Tibial nerve (tissue), 3 donors: ENCODE results near the gene DTNB.

Experiments used
- POLR2A ChIP-seq, 2 donors: fragments of 450-650 bp; IDR thresholded peaks; one replicate each; pipeline ENCODE4 v1.6.1; 2017; ENCODE audit warnings: antibody characterized with exemption in 2 of 2, mild to moderate bottlenecking in 2 of 2, moderate library complexity in 2 of 2
- TF ChIP-seq, protein P1 (sequence below), 5 experiments: fragments of 200-600 bp in 3 of 5; fragments of 450-650 bp in 2 of 5; sonication (generic) in 3 of 5; IDR thresholded peaks; one replicate each; pipeline ENCODE4 v1.5.1; 2016 to 2019; ENCODE audit warnings: antibody characterized with exemption in 5 of 5, mild to moderate bottlenecking in 3 of 5, moderate library complexity in 2 of 5

DNA sequence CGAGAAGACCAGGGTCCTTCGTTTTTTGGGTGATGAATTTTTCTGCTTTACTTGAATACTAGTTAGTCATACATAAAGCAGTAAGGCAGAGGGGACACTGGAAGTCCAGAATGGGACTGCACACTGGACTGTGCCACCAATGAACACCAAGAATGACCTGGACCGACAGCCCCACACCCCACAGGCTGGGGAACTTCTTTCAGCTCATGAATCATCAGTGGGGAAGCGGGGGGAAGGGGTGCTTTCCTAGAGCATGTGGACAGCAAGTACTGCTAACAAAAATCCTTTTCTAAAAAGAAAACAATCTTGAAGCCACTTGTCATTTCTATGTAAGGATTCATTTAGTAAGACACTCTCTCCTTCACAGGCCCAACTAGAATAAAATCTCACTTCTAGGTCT, 86.0 kb downstream of the DTNB start:
- TF ChIP-seq, protein P1, sequence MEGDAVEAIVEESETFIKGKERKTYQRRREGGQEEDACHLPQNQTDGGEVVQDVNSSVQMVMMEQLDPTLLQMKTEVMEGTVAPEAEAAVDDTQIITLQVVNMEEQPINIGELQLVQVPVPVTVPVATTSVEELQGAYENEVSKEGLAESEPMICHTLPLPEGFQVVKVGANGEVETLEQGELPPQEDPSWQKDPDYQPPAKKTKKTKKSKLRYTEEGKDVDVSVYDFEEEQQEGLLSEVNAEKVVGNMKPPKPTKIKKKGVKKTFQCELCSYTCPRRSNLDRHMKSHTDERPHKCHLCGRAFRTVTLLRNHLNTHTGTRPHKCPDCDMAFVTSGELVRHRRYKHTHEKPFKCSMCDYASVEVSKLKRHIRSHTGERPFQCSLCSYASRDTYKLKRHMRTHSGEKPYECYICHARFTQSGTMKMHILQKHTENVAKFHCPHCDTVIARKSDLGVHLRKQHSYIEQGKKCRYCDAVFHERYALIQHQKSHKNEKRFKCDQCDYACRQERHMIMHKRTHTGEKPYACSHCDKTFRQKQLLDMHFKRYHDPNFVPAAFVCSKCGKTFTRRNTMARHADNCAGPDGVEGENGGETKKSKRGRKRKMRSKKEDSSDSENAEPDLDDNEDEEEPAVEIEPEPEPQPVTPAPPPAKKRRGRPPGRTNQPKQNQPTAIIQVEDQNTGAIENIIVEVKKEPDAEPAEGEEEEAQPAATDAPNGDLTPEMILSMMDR (IDR thresholded peaks at IDR 0.05): no peak
- no peak for TF ChIP-seq POLR2A (IDR thresholded peaks at IDR 0.05)
